Measurements from ENCODE around the gene PLPP6.

The PLPP6 gene

GRCh38 chr9:4714266-4715016 lies 52.3 kb downstream of the PLPP6 start:
- Histone ChIP-seq H3K18ac (ENCODE audit: low read depth in 1 of 2, low read length in 2 of 2) (no peak overlapping the region), H4K8ac (ENCODE audit: low read length) (no peak overlapping the region)

More at GRCh38 chr9:4714266-4715016, 52.3 kb downstream of the PLPP6 start:
- H3K4me1 ChIP-seq (ENCODE audit: control insufficient read depth, insufficient read depth, low read depth, low read length): peaks cover 3% of the 10 kb centered on the region
- no peaks in the 10 kb centered on the region for H3K9me3 ChIP-seq (ENCODE audit: control insufficient read depth, low read length)
- no peak overlapping the region for H2BK120ac ChIP-seq (ENCODE audit: low read depth, low read length)
- no peak overlapping the region for H3K4me2 ChIP-seq (ENCODE audit: low read length, poor library complexity, severe bottlenecking)
- peaks cover 13 to 74% of the 10 kb centered on the region in 2 experiments for H3K36me3 ChIP-seq (ENCODE audit: control insufficient read depth in 1 of 2, insufficient read depth in 2 of 2, low read depth in 1 of 2, low read length in 2 of 2)
- H3K4me3 ChIP-seq (ENCODE audit: insufficient read depth in 1 of 2, low read depth in 1 of 2, low read length in 2 of 2): no peak overlapping the region
- no peak for DNase-seq
- H2BK5ac ChIP-seq (ENCODE audit: low read depth, low read length, poor library complexity, severe bottlenecking): no peak overlapping the region
- H3K79me1 ChIP-seq (replicated peaks; ENCODE audit: low read length, poor library complexity, severe bottlenecking): peaks cover 17% of the 10 kb centered on the region
- no peaks in the 10 kb centered on the region for H3K27me3 ChIP-seq (ENCODE audit: control insufficient read depth in 1 of 2, insufficient read depth in 1 of 2, low read length in 2 of 2)
- H4K91ac ChIP-seq (ENCODE audit: low read length): no peak overlapping the region
- 98% methylated on average over 8 of the region's 9 CpGs for WGBS
- H3K14ac ChIP-seq (ENCODE audit: low read length in 2 of 2): no peak overlapping the region
- H3K4ac ChIP-seq (ENCODE audit: low read depth in 1 of 2, low read length in 2 of 2): no peak overlapping the region
- H2BK15ac ChIP-seq (ENCODE audit: low read depth, poor library complexity, severe bottlenecking): no peak overlapping the region
- H2AFZ ChIP-seq (ENCODE audit: low read depth, low read length): no peak overlapping the region
- no peak overlapping the region for H3K9ac ChIP-seq (ENCODE audit: low read length)
- no peak overlapping the region for H2AK5ac ChIP-seq (ENCODE audit: low read length, severe bottlenecking)
- H3K23ac ChIP-seq (ENCODE audit: low read length in 2 of 2): no peak overlapping the region
- H3K27ac ChIP-seq (ENCODE audit: low read length, poor library complexity, severe bottlenecking): no peak overlapping the region
- no peak overlapping the region for H2BK12ac ChIP-seq (ENCODE audit: low read length in 2 of 2)
